ENCODE results near the gene MRPS11. TPM values are rescaled to one million over a fixed set of nuclear protein-coding genes. Genes with fewer than 3 reads are reported as not detected.

The MRPS11 gene
- total and polyA plus RNA-seq, 12 donors, result 47.5 to 95.0 (median 64.7) TPM

DNA sequence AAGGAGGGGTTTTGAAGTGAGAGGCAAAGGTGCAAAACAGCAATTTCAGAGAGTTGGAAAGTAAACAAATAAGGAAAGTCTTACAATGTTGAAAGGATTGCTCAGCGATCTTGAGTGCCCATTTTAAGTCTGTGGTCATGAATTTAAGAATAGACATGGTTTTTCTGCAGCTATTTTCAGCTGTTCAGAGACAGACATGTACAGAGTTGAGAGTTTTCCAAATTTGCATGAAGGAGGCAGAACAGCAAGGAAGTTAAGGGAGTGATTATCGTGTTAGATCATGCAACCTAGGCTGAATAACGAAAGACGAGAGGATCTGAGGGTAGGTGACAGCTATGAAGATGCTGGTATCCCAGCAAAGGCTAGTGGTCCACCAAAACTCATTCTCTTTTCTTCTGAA is 41.8 kb downstream of the MRPS11 start:
- intact Hi-C loops (cut with DNase I), result no loop called here
- DNase-seq (no peak), ATAC-seq (no peak)
- Histone ChIP-seq H3K4me3 (no peak overlapping the region), H3K9me3 (no peaks in the 10 kb centered on the region), H3K4me1 (peaks cover 0 to 8% (median 0%) of the 10 kb centered on the region in 9 donors), H3K36me3 (peaks cover 0 to 93% (median 23%) of the 10 kb centered on the region in 9 donors), H3K27ac (no peak overlapping the region), H3K27me3 (no peaks in the 10 kb centered on the region)
- TF ChIP-seq, protein P1, sequence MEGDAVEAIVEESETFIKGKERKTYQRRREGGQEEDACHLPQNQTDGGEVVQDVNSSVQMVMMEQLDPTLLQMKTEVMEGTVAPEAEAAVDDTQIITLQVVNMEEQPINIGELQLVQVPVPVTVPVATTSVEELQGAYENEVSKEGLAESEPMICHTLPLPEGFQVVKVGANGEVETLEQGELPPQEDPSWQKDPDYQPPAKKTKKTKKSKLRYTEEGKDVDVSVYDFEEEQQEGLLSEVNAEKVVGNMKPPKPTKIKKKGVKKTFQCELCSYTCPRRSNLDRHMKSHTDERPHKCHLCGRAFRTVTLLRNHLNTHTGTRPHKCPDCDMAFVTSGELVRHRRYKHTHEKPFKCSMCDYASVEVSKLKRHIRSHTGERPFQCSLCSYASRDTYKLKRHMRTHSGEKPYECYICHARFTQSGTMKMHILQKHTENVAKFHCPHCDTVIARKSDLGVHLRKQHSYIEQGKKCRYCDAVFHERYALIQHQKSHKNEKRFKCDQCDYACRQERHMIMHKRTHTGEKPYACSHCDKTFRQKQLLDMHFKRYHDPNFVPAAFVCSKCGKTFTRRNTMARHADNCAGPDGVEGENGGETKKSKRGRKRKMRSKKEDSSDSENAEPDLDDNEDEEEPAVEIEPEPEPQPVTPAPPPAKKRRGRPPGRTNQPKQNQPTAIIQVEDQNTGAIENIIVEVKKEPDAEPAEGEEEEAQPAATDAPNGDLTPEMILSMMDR (IDR thresholded peaks at IDR 0.05), result no peak
- 94% methylated on average over 4 of the region's 4 CpGs for WGBS, 2 donors

DNA sequence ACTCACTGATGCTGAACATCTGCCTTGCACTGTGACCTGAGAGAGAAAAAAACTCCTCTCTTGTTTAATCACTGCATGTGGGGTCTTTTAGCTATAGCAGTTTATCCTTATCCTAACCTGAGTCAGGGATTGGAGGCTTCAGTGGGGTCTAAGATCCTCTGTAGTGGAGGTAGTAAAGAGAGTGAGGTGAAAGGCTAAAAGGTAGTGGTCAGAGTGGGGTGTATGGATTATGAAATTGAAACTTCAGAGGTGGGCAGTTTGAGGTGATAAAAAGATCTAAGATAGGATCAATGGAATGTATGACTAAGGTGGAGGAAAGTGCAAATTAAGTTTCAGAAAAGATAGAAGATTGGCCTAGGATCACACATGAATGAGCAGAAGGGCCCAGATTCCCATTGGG is 42.5 kb downstream of the MRPS11 start:
- no peak for ATAC-seq
- no peak overlapping the region for H3K27ac ChIP-seq
- TF ChIP-seq, protein P1 (IDR thresholded peaks at IDR 0.05), result no peak
- no peak for DNase-seq
- intact Hi-C loops (cut with DNase I), result no loop called here
- no peak overlapping the region for H3K4me3 ChIP-seq
- H3K27me3 ChIP-seq, result no peaks in the 10 kb centered on the region
- peaks cover 0 to 93% (median 23%) of the 10 kb centered on the region in 9 donors for H3K36me3 ChIP-seq
- H3K4me1 ChIP-seq, result peaks cover 0 to 8% (median 0%) of the 10 kb centered on the region in 9 donors
- no peaks in the 10 kb centered on the region for H3K9me3 ChIP-seq

DNA sequence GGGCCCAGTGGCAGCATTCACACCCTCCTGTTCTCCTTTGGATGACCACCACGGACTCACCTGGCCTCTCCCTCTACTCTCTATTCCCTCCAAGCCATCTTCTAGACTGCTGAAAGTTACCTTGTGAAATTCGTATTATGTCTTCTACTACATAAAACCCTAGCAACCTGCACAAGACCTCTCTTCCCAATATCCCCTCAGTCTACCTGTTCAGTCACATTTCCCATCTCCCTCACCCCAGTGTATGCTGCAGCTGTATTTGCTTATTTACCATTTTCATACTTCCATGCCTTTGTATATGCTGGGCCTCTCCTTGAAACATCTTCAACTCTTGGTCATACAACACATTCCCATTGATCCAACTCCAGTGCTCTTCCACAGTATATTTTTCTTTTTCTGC is 43.7 kb downstream of the MRPS11 start:
- WGBS, 2 donors, result 70 to 98% methylated on average over 2 of the region's 2 CpGs
- DNase-seq (no peak), ATAC-seq (no peak)
- TF ChIP-seq, protein P1 (IDR thresholded peaks at IDR 0.05), result no peak
- Histone ChIP-seq H3K4me1 (peaks cover 0 to 8% (median 0%) of the 10 kb centered on the region in 9 donors), H3K27me3 (no peaks in the 10 kb centered on the region), H3K9me3 (no peaks in the 10 kb centered on the region), H3K4me3 (no peak overlapping the region), H3K36me3 (peaks cover 0 to 93% (median 23%) of the 10 kb centered on the region in 9 donors), H3K27ac (no peak overlapping the region)
- intact Hi-C loops (cut with DNase I), result no loop called here

DNA sequence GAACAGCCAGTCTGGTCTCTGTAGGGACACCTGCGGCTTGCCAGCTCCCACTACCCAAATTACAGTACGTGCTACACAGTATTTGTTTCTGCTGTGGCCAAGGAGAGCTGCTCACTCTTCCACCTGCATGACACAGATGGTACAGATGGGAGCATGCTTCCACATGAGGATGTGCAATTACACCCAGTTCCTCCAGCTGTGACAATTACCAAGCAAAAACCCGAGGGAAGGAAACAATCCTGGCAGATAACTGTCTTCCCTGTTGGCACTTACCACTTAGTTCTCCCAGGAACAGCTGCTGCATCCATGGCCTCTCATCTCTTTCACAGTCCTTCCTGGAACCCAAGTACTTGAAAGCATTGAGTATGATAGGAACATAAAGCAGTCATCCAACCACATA is 44.6 kb downstream of the MRPS11 start:
- TF ChIP-seq, protein P1 (IDR thresholded peaks at IDR 0.05), result no peak
- H3K4me3 ChIP-seq, result no peak overlapping the region
- DNase-seq (no peak), ATAC-seq (no peak)
- WGBS, 2 donors, result 87 to 90% methylated on average over 3 of the region's 3 CpGs
- H3K9me3 ChIP-seq, result no peaks in the 10 kb centered on the region
- peaks cover 0 to 93% (median 23%) of the 10 kb centered on the region in 9 donors for H3K36me3 ChIP-seq
- intact Hi-C loops (cut with DNase I), result no loop called here
- H3K27me3 ChIP-seq, result no peaks in the 10 kb centered on the region
- no peak overlapping the region for H3K27ac ChIP-seq
- no peaks in the 10 kb centered on the region for H3K4me1 ChIP-seq

Measured in heart right ventricle (tissue), 16 donors.